Thymus (tissue), 11 donors: ENCODE results near the gene LRRC27. TPM values are rescaled to one million over a fixed set of nuclear protein-coding genes. Genes with fewer than 3 reads are reported as not detected.
A peak's percentile ranks its signal among the peaks of the same experiment; 100 is the strongest.
"Not testable (repeated sequence)": the region's sequence is repeated elsewhere in the genome, so short reads cannot be mapped to it uniquely, and the experiment has no call there.

Experiments used
- DNase-seq, 9 donors: peaks; one replicate each; pipeline ENCODE4 v3.0.0-alpha.2; 2013; ENCODE audit warnings: low spot score in 9 of 9, low read depth in 6 of 9, missing footprints in 1 of 9
- H3K27ac ChIP-seq, 2 donors: one replicate each; pipeline ENCODE4 v1.5.1; 2013; ENCODE audit warnings: control low read depth in 1 of 2, low read depth in 1 of 2, low read length in 1 of 2, mild to moderate bottlenecking in 1 of 2, moderate library complexity in 1 of 2
- H3K27me3 ChIP-seq, 2 donors: one replicate each; pipeline ENCODE4 v1.5.1; 2013; ENCODE audit warnings: low read length in 1 of 2; ENCODE audit not compliant: control insufficient read depth in 2 of 2, insufficient read depth in 1 of 2
- H3K36me3 ChIP-seq, 2 donors: one replicate each; pipeline ENCODE4 v1.5.1; 2013; ENCODE audit warnings: low read length in 1 of 2, mild to moderate bottlenecking in 1 of 2, moderate library complexity in 1 of 2; ENCODE audit not compliant: control insufficient read depth in 2 of 2, insufficient read depth in 2 of 2
- H3K4me1 ChIP-seq, 2 donors: one replicate each; pipeline ENCODE4 v1.5.1; 2013; ENCODE audit warnings: low read length in 2 of 2; ENCODE audit not compliant: control insufficient read depth in 2 of 2, insufficient read depth in 2 of 2
- H3K4me3 ChIP-seq, 2 donors: one replicate each; pipeline ENCODE4 v1.5.1; 2013; ENCODE audit warnings: low read length in 2 of 2, control low read depth in 1 of 2, mild to moderate bottlenecking in 1 of 2
- H3K9me3 ChIP-seq, 2 donors: one replicate each; pipeline ENCODE4 v1.5.1; 2013; ENCODE audit warnings: low read length in 1 of 2, mild to moderate bottlenecking in 1 of 2; ENCODE audit not compliant: control insufficient read depth in 2 of 2, insufficient read depth in 1 of 2
- WGBS: extraction: QIAGEN DNeasy Blood & Tissue Kit; methylation state at CpG from one replicate; pipeline ENCODE4 v1.1.7; 2013; 5-methylcytosine and 5-hydroxymethylcytosine counted together
- polyA plus RNA-seq: library from polyadenylated mRNA; stranded (reverse); fragments of 200-250 nt; gene quantifications from one replicate; pipeline ENCODE4 v1.2.3, GENCODE V29; 2013
- total RNA-seq: library from RNA; stranded (reverse); fragments of 120-200 nt; gene quantifications from one replicate; pipeline ENCODE4 v1.2.4, GENCODE V29; 2013
- donor health status: healthy.

The LRRC27 gene
- total and polyA plus RNA-seq, 2 donors: 7.6 to 8.7 TPM

GRCh38 chr10:132293201-132293812 is 38.7 kb upstream of the LRRC27 start:
- no peak overlapping the region for H3K27ac ChIP-seq
- no peaks in the 10 kb centered on the region for H3K36me3 ChIP-seq
- H3K9me3 ChIP-seq: no peaks in the 10 kb centered on the region
- no peak for DNase-seq
- 91% methylated on average over 16 of the region's 16 CpGs for WGBS
- peaks cover 0 to 2% of the 10 kb centered on the region in 2 donors for H3K27me3 ChIP-seq
- H3K4me3 ChIP-seq: no peak overlapping the region
- H3K4me1 ChIP-seq: peaks cover 23 to 49% of the 10 kb centered on the region in 2 donors

GRCh38 chr10:132293813-132294520 is 38.0 kb upstream of the LRRC27 start:
- H3K4me3 ChIP-seq: no peak overlapping the region
- H3K4me1 ChIP-seq: peaks cover 25 to 56% of the 10 kb centered on the region in 2 donors
- no peaks in the 10 kb centered on the region for H3K9me3 ChIP-seq
- DNase-seq: no peak
- H3K27me3 ChIP-seq: peaks cover 0 to 2% of the 10 kb centered on the region in 2 donors
- 89% methylated on average over 25 of the region's 25 CpGs for WGBS
- peak overlapping the region in 1 of 2 donors; percentile 98 for H3K27ac ChIP-seq
- no peaks in the 10 kb centered on the region for H3K36me3 ChIP-seq

GRCh38 chr10:132294561-132295318 is 37.3 kb upstream of the LRRC27 start:
- Histone ChIP-seq H3K27ac (peak overlapping the region in 1 of 2 donors; percentile 98), H3K4me1 (peaks cover 25 to 63% of the 10 kb centered on the region in 2 donors), H3K27me3 (peaks cover 0 to 2% of the 10 kb centered on the region in 2 donors), H3K36me3 (no peaks in the 10 kb centered on the region), H3K4me3 (no peak overlapping the region), H3K9me3 (no peaks in the 10 kb centered on the region)
- 73% methylated on average over 23 of the region's 23 CpGs for WGBS
- peak in 2 of 9 donors; percentile 43 to 53 for DNase-seq

GRCh38 chr10:132295481-132295880 is 36.5 kb upstream of the LRRC27 start:
- not testable (repeated sequence) for H3K27me3 ChIP-seq, H3K36me3 ChIP-seq, DNase-seq, H3K4me3 ChIP-seq, H3K9me3 ChIP-seq
- 93% methylated on average over 23 of the region's 23 CpGs for WGBS
- peak overlapping the region in 1 of 2 donors; percentile 98 for H3K27ac ChIP-seq
- peaks cover 28 to 71% of the 10 kb centered on the region in 2 donors for H3K4me1 ChIP-seq

GRCh38 chr10:132296666-132297443 is 35.1 kb upstream of the LRRC27 start:
- peak overlapping the region in 1 of 2 donors; percentile 6 for H3K4me3 ChIP-seq
- H3K36me3 ChIP-seq: no peaks in the 10 kb centered on the region
- no peaks in the 10 kb centered on the region for H3K9me3 ChIP-seq
- peak in 1 of 9 donors; percentile 52 for DNase-seq
- peaks cover 0 to 2% of the 10 kb centered on the region in 2 donors for H3K27me3 ChIP-seq
- peak overlapping the region; percentile 78 to 98 for H3K27ac ChIP-seq
- H3K4me1 ChIP-seq: peaks cover 30 to 76% of the 10 kb centered on the region in 2 donors
- WGBS: 70% methylated on average over 28 of the region's 28 CpGs

GRCh38 chr10:132297526-132297925 is 34.5 kb upstream of the LRRC27 start:
- Histone ChIP-seq H3K36me3 (no peaks in the 10 kb centered on the region), H3K4me1 (peaks cover 30 to 76% of the 10 kb centered on the region in 2 donors), H3K27me3 (peaks cover 0 to 2% of the 10 kb centered on the region in 2 donors), H3K4me3 (peak overlapping the region in 1 of 2 donors; percentile 14), H3K9me3 (no peaks in the 10 kb centered on the region), H3K27ac (peak overlapping the region; percentile 78 to 98)
- peak; percentile 56 to 91 (median 70) for DNase-seq
- 6% methylated on average over 9 of the region's 9 CpGs for WGBS

- H3K4me3 ChIP-seq: no peak overlapping the region
- H3K27ac ChIP-seq: peak overlapping the region; percentile 71 to 98
- DNase-seq: peak in 1 of 9 donors; percentile 58
- 89% methylated on average over 28 of the region's 28 CpGs for WGBS
- no peaks in the 10 kb centered on the region for H3K9me3 ChIP-seq
- peaks cover 30 to 76% of the 10 kb centered on the region in 2 donors for H3K4me1 ChIP-seq
- no peaks in the 10 kb centered on the region for H3K36me3 ChIP-seq
- H3K27me3 ChIP-seq: peaks cover 0 to 2% of the 10 kb centered on the region in 2 donors
Observed at GRCh38 chr10:132298038-132298881, 33.7 kb upstream of the LRRC27 start.
